Measurements from ENCODE around the gene NGB. TPM values are rescaled to one million over a fixed set of nuclear protein-coding genes. Genes with fewer than 3 reads are reported as not detected.

NGB gene
- total RNA-seq, 2 experiments from 2014 or later = not detected

DNA sequence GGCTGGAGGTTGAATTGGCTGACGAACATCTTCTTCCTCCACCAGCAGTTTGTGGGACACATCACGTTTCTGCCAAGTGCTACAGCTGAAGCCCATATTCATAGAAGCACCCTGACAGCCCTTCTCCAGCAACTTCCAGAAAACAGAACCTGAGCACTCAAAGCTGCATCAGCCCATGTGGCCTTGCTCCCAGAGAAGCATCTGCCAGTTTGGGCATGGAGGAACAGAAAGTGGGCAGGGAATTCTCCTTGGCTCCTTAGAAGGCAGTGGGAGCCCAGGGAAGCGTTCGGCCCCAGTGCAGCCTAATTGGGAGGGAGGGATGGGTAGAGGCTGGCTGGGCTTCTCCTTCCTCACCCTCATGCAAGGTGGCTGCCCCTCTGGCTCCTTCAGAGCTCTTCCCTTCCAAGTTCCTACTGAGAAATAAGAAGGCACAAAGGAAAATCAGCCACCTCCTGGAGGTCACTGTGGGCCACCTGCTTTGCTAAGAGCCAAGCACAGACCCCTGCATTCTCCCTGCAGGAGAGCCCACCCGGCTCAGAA is 4.1 kb upstream of the NGB start:
- H3K27ac Mint-ChIP-seq = no peak overlapping the region
- no peak for DNase-seq
- peaks cover 16% of the 10 kb centered on the region for H3K27me3 Mint-ChIP-seq
- CTCF ChIA-PET = interaction anchor here (1.0 to 1.2 kb wide), 2 partner anchors 8 to 124 kb away, joined by 3 to 5 read pairs; no protein-coding TSS in a partner anchor
- H3K9me3 Mint-ChIP-seq = no peaks in the 10 kb centered on the region
- H3K4me3 Mint-ChIP-seq = no peak overlapping the region
- intact Hi-C loops (cut with micrococcal nuclease) = no loop called here
- no peaks in the 10 kb centered on the region for H3K4me1 Mint-ChIP-seq (ENCODE audit: low read depth)
- POLR2A ChIA-PET = no interaction called here
- H3K36me3 Mint-ChIP-seq = peaks cover 2% of the 10 kb centered on the region

DNA sequence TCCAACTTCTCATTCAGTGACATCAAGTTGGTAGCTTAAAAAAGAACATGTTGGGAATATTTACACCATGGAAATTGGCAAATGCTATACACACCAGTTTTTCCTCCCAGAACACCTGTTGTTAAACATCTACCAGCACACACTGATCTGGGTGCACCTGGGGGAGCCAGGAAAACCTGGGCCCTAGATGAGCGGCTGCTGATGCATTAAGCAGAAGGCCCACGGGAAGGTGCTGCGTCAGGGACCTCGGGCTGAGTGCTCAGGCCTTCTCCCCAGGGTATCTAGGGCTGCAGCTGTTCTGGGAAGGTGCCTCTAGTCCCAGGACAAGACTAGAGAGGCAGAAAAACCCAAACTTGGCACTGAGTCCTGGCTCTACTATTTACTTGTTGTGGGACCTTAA is 2.8 kb upstream of the NGB start:
- Mint-ChIP-seq H3K27me3 (peaks cover 26% of the 10 kb centered on the region), H3K4me1 (ENCODE audit: low read depth) (peaks cover 3% of the 10 kb centered on the region), H3K36me3 (no peaks in the 10 kb centered on the region), H3K9me3 (no peaks in the 10 kb centered on the region), H3K27ac (no peak overlapping the region), H3K4me3 (no peak overlapping the region)
- intact Hi-C loops (cut with micrococcal nuclease) = no loop called here
- DNase-seq = no peak
- POLR2A ChIA-PET = no interaction called here
- CTCF ChIA-PET = interaction anchor here (1.0 to 1.2 kb wide), 3 partner anchors 10 to 122 kb away, joined by 3 to 5 read pairs (median 3); no protein-coding TSS in a partner anchor

DNA sequence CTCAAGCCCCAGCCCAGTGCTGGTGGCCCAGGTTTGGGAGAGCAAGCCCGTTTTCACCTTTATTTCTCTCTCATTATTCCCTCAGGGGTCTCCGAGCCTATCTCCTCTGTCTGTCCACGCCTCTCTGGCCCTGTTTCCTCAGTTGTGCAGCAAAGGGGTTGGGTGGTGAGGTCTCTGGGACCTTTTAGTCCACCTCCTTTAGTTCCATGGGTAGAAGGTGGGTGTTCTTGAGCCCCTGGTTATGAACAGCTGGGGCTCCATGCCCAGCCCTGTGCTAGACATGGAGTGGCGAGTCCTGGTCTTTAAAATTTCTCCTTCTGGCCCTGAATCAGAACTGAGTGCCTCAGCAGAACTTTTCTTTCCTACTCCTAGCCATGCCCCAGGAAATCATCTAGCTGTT is 1.3 kb upstream of the NGB start:
- Mint-ChIP-seq H3K36me3 (no peaks in the 10 kb centered on the region), H3K27ac (no peak overlapping the region)
- intact Hi-C loops (cut with micrococcal nuclease) = no loop called here

DNA sequence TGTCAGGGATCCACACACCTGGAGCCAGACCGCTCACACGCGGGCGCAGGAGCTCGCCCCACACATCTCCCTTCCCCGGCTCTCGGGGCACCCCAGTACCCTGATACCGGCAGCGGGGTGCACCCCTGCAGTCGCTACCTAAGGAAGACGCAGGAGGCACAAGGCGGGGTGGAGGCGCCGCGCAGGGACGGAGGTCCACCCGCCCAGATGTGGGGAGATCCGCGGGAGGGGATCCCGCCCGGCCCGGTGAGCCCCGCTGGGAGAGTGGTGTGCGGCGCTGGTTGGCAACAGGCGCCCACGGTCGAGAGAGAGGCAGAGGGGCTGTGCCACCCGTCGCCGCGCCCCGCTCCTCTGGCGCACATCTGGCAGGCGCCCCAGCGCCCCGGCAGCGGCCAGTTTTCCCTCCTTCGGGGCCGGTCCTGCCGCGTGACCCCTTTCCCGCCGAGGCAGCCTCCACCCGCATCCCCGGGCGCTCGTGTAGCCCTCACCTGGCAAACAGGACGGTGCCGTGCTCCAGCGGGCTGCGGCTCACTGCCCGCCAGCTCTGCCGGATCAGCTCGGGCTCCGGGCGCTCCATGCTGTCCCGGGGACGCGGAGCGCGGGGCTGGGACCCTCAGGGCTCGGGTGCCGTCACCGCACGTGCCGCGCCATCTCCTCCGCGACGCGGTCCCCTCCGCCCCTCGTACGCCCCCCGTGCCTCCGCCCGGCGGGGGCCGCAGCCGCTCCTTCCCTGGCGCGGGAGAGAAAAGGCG is 469 bp downstream of the NGB start:
- Mint-ChIP-seq H3K27me3 (peaks cover 34% of the 10 kb centered on the region), H3K4me3 (no peak overlapping the region), H3K9me3 (peaks cover 2% of the 10 kb centered on the region), H3K36me3 (no peaks in the 10 kb centered on the region), H3K27ac (no peak overlapping the region), H3K4me1 (ENCODE audit: low read depth) (peaks cover 3% of the 10 kb centered on the region)
- intact Hi-C loops (cut with micrococcal nuclease) = no loop called here
- ChIA-PET POLR2A (no interaction called here), CTCF (no interaction called here)
- no peak for DNase-seq

More for the DNA sequence above, 1.3 kb upstream of the NGB start:
- H3K9me3 Mint-ChIP-seq = peaks cover 2% of the 10 kb centered on the region
- POLR2A ChIA-PET = no interaction called here
- H3K27me3 Mint-ChIP-seq = peaks cover 34% of the 10 kb centered on the region
- peaks cover 3% of the 10 kb centered on the region for H3K4me1 Mint-ChIP-seq (ENCODE audit: low read depth)
- H3K4me3 Mint-ChIP-seq = no peak overlapping the region
- CTCF ChIA-PET = no interaction called here
- no peak for DNase-seq

DNA sequence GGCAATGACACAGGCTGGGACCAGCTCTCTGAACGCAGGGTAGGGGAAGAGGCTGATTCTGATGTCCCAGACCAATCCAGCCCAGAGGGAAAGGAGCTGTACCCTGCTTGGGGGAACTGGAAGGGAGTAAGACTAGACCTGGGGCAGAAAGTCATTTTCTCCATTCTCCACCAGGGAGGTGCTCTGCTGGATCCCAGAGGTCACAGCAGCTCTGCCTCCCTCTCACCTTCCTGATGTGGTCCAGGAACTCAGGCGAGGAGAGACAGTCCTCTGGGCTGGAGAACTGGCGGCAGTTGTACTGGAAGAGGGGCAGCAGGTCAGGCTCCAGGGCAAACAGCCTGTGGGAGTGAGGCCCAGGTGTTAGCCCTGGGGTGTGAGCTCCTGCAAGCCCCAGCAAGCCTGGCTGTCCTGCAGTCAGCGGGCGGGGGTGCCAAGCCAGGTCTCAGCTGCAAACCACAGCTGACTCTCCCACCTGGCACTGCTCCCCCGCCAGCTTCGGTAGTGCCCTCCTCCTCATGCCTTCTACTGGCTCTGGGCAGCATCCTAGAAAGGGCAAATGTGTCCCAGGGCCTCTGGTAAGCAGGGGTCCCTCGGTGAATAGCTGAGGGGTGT is 1.9 kb downstream of the NGB start:
- ChIA-PET POLR2A (no interaction called here), CTCF (interaction anchor here (1.4 kb wide), 1 partner anchor 47 kb away, joined by 3 read pairs; no protein-coding TSS in a partner anchor)
- Mint-ChIP-seq H3K27ac (no peak overlapping the region), H3K4me3 (no peak overlapping the region), H3K4me1 (ENCODE audit: low read depth) (peaks cover 3% of the 10 kb centered on the region), H3K27me3 (peaks cover 34% of the 10 kb centered on the region), H3K9me3 (peaks cover 2% of the 10 kb centered on the region), H3K36me3 (no peaks in the 10 kb centered on the region)
- intact Hi-C loops (cut with micrococcal nuclease) = no loop called here
- DNase-seq = no peak

DNA sequence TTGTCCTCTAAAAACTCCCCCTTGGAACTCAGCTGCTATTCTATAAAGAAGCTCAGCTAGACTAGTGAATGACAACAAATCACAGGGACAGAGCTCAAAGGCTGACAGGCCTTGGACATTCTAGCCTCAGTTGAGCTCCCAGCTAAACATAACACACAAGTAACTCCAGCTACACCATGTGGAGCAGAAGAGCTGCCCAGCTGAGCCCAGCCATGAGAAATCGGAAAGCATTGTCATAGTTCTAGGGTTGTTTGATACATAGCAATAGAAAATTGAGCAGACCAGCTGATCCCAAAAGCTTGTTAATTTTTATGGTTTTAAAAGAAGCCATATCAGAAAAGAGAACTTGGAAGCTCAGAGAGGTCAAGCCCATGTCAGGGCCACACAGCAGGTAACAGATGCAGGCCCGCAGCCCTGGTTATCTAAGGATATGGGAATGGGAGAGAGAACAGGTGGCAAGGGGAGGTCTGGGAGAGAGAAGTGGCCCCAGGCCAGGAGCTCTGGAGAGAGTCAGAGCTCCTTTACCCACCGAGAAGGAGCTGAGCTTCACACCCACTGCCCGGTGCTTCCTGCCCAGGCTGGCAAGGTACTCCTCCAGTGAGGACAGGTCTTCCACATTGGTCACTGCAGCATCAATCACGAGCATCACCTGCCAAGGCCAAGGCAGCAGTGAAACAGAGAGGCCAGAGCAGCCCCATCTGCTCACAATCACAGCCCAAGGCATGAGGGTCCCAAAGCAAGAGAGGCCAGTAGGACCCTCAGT is 2.9 kb downstream of the NGB start:
- no peak overlapping the region for H3K27ac Mint-ChIP-seq
- DNase-seq = no peak
- intact Hi-C loops (cut with micrococcal nuclease) = no loop called here
- H3K4me3 Mint-ChIP-seq = no peak overlapping the region
- peaks cover 2% of the 10 kb centered on the region for H3K9me3 Mint-ChIP-seq
- peaks cover 34% of the 10 kb centered on the region for H3K27me3 Mint-ChIP-seq
- ChIA-PET CTCF (interaction anchor here (0.6 to 1.7 kb wide), 2 partner anchors 30 to 47 kb away, joined by 3 to 9 read pairs; no protein-coding TSS in a partner anchor), POLR2A (no interaction called here)
- H3K4me1 Mint-ChIP-seq (ENCODE audit: low read depth) = peaks cover 3% of the 10 kb centered on the region
- no peaks in the 10 kb centered on the region for H3K36me3 Mint-ChIP-seq

DNA sequence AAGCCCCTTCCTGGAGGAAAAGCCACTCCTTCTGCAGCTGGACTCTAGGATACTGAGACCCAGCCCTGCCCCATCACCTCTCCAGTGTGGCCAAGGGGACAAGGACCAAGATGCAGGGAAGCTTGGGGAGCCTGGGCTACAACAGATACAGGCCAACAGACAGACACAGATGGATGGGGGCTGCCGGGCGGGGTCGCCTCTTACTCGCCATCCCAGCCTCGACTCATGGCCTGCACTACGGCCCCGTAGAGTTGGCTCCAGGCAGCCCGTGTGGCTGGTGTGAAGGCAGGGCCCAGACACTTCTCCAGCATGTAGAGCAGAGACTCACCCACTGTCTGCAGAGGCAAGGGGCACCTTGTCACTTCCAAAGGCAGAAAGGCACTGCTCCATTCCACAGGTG is 4.7 kb downstream of the NGB start:
- peaks cover 23% of the 10 kb centered on the region for H3K27me3 Mint-ChIP-seq
- peaks cover 2% of the 10 kb centered on the region for H3K9me3 Mint-ChIP-seq
- DNase-seq = no peak
- CTCF ChIA-PET = interaction anchor here (1.1 kb wide), 1 partner anchor 21 kb away, joined by 4 read pairs; no protein-coding TSS in a partner anchor
- POLR2A ChIA-PET = no interaction called here
- no peaks in the 10 kb centered on the region for H3K36me3 Mint-ChIP-seq
- H3K4me3 Mint-ChIP-seq = no peak overlapping the region
- peaks cover 3% of the 10 kb centered on the region for H3K4me1 Mint-ChIP-seq (ENCODE audit: low read depth)
- no peak overlapping the region for H3K27ac Mint-ChIP-seq
- intact Hi-C loops (cut with micrococcal nuclease) = no loop called here

DNA sequence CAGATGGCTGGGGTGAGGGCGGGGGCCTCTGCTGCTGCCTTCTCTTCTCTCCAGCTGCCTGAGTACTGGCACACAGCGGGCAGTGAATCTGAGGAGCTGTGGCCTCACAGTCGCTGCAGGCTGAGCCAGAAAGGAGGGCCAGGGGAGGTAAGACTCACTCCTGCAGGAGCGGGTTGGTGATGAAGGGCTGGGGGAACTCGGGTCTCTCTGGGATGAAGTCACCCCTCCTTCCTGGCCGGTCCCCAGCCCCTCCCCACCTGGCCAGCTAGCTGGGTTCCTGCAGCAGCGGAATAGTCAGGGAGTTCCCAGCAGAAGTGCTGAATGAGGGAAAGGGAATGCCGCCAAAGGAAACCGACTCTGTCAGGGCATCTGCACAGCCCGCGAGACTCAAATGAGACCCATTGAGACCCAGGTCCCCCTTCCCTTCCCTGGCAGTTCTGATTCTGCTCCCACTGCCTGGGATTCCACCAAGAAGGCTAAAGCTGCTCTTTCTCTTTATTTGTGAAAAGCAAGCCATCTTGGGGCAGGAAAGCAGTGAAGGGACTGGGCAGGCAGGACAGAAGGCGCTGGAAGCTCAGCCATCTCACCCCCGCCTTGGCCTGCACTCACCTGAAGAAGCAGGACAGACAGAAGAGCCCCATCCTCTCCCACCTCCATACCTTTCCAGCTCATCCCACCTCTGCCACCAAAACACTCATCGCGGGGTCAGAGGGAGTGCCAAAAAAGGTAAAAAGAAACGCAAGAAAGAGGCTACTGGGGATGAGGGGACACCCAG is 5.3 kb downstream of the NGB start:
- no peak for DNase-seq
- ChIA-PET POLR2A (no interaction called here), CTCF (interaction anchor here (1.1 kb wide), 1 partner anchor 20 kb away, joined by 4 read pairs; no protein-coding TSS in a partner anchor)
- Mint-ChIP-seq H3K9me3 (peaks cover 2% of the 10 kb centered on the region), H3K27ac (no peak overlapping the region), H3K36me3 (no peaks in the 10 kb centered on the region), H3K27me3 (peaks cover 24% of the 10 kb centered on the region), H3K4me3 (no peak overlapping the region), H3K4me1 (ENCODE audit: low read depth) (peaks cover 3% of the 10 kb centered on the region)
- intact Hi-C loops (cut with micrococcal nuclease) = no loop called here

DNA sequence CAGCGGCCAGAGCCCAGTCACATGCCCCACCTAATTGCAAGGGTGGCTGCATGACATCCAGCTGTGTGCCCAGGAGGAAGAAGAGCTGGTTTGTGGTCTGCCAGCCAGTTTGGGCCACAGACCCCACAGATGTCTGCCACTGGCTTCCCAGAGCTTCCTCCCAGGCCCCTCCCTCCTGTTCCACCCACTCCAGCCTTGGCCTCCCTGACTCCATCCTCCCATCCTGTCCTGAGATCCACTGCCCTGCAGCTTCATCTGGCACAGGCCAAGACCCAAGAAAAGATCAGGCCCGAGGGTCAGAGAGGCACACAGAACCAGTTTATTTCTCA is 5.9 kb downstream of the NGB start:
- peaks cover 2% of the 10 kb centered on the region for H3K9me3 Mint-ChIP-seq
- no peak for DNase-seq
- intact Hi-C loops (cut with micrococcal nuclease) = no loop called here
- no peaks in the 10 kb centered on the region for H3K36me3 Mint-ChIP-seq
- H3K27ac Mint-ChIP-seq = no peak overlapping the region
- no peak overlapping the region for H3K4me3 Mint-ChIP-seq
- CTCF ChIA-PET = interaction anchor here (1.0 kb wide), 1 partner anchor 51 kb away, joined by 3 read pairs; no protein-coding TSS in a partner anchor
- POLR2A ChIA-PET = no interaction called here
- H3K4me1 Mint-ChIP-seq (ENCODE audit: low read depth) = peaks cover 3% of the 10 kb centered on the region
- H3K27me3 Mint-ChIP-seq = peaks cover 22% of the 10 kb centered on the region

DNA sequence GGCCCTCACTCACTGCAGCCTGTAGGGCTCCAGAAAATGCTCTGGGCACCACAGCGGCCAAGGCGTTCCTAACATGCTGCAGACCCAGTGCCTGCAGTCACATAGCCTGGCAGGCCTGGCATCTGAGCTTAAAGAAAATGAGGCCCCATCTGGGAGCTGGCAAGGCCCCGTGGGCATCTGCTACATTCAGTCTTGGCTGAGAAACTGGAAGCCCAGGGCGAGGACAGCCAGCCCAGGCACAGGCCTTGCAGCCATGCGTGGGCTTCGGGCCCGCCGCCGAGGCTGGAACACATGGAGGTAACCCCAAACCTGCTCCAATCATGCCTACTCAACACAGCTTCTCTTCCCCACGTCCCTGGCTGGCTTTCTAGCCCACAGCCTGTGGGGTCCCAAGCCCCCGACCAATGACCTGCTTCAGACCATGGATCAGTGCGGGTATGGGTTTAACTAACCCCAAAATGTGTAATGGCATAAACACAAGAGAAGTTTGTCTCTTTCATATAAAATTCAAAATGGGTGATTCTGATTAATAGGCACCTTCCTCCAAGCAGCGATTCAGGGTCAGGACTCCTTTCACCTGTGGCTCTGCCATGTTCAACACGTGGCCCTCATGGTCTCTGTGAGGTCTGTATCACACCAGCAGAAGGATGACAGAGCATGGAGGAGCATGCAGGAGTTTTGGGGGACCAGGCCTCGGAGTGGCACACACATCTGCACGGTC is 6.4 kb downstream of the NGB start:
- H3K27me3 Mint-ChIP-seq = peaks cover 22% of the 10 kb centered on the region
- H3K27ac Mint-ChIP-seq = no peak overlapping the region
- ChIA-PET POLR2A (no interaction called here), CTCF (interaction anchor here (1.0 kb wide), 1 partner anchor 51 kb away, joined by 3 read pairs; no protein-coding TSS in a partner anchor)
- intact Hi-C loops (cut with micrococcal nuclease) = no loop called here
- no peak for DNase-seq
- no peak overlapping the region for H3K4me3 Mint-ChIP-seq
- H3K36me3 Mint-ChIP-seq = no peaks in the 10 kb centered on the region
- no peaks in the 10 kb centered on the region for H3K4me1 Mint-ChIP-seq (ENCODE audit: low read depth)
- H3K9me3 Mint-ChIP-seq = peaks cover 2% of the 10 kb centered on the region

DNA sequence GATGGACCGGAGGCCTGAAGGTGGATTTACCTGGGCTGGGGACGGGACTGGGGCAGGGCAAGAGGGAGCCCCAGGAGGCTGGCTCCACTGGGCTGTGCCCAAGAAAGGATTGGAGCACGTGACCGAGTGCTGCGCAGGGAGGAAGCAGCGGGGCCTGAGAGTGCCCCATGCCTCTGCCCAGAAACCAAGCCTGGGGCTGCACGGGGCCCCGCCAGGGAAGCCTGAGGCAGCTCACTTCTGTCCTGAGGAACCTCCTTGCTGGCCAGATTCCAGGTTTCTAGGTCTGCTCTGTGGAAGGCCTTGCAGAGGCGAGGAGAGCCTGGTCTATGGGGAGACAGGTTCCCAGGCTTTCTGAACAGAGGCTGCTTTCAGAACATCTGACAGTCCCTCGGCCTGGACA is 10.4 kb downstream of the NGB start:
- Mint-ChIP-seq H3K9me3 (no peaks in the 10 kb centered on the region), H3K27me3 (peaks cover 13% of the 10 kb centered on the region), H3K27ac (no peak overlapping the region), H3K4me3 (no peak overlapping the region), H3K36me3 (no peaks in the 10 kb centered on the region), H3K4me1 (ENCODE audit: low read depth) (no peaks in the 10 kb centered on the region)
- intact Hi-C loops (cut with micrococcal nuclease) = no loop called here
- DNase-seq = no peak
- ChIA-PET CTCF (no interaction called here), POLR2A (no interaction called here)
